Activated CD8-positive, alpha-beta T cell treated with anti-CD3 and anti-CD28 coated beads for 36 hours (primary cell): ENCODE data around the gene RASGRP4. TPM values are rescaled to one million over a fixed set of nuclear protein-coding genes. Genes with fewer than 3 reads are reported as not detected.

Source experiments
- ATAC-seq: fragments of 200-7000 bp; cut with Tn5 transposase; one replicate; pipeline ENCODE4 v1.10.0; 2021; ENCODE audit warnings: mild to moderate bottlenecking, moderate library complexity
- CTCF ChIA-PET: fragments of 350-600 bp; sonication (Branson Sonifier 250); formaldehyde crosslinking; loops from one replicate; lab custom pipeline; 2021; ENCODE audit warnings: antibody characterized with exemption; lab: Charles Lee
- POLR2A ChIA-PET: fragments of 350-600 bp; sonication (Branson Sonifier 250); formaldehyde crosslinking; loops from one replicate; lab custom pipeline; 2021; ENCODE audit warnings: antibody characterized with exemption; lab: Charles Lee
- DNase-seq: peaks from one replicate; pipeline ENCODE4 v3.0.0-alpha.2; 2020
- H3K27ac Mint-ChIP-seq: one replicate; pipeline ENCODE4 v1.8.0; 2021; ENCODE audit warnings: mild to moderate bottlenecking, mixed read lengths
- H3K27me3 Mint-ChIP-seq: one replicate; pipeline ENCODE4 v1.8.0; 2021; ENCODE audit warnings: mixed read lengths
- H3K36me3 Mint-ChIP-seq: one replicate; pipeline ENCODE4 v1.8.0; 2021; ENCODE audit warnings: low read depth, mixed read lengths
- H3K4me1 Mint-ChIP-seq: one replicate; pipeline ENCODE4 v1.8.0; 2021; ENCODE audit warnings: low read depth, mixed read lengths
- H3K4me3 Mint-ChIP-seq: one replicate; pipeline ENCODE4 v1.8.0; 2021; ENCODE audit warnings: mild to moderate bottlenecking, moderate library complexity, mixed read lengths
- H3K9me3 Mint-ChIP-seq: one replicate; pipeline ENCODE4 v1.8.0; 2021; ENCODE audit warnings: mixed read lengths
- CTCF ChIP-seq: fragments of 200-600 bp; IDR thresholded peaks from one replicate; pipeline ENCODE4 v1.8.0; 2022; ENCODE audit warnings: antibody characterized with exemption, mild to moderate bottlenecking
- intact Hi-C: fragments of 100-400 bp; cut with micrococcal nuclease; formaldehyde crosslinking; loops from one replicate; pipeline ENCODE4 v1.10.0; 2022
- total RNA-seq, 2 experiments: library from RNA; stranded (reverse); gene quantifications; one replicate each; pipeline ENCODE4 v1.2.3, GENCODE V29; 2021

RASGRP4 gene
- total RNA-seq, 2 experiments from 2014 or later: 1.4 to 1.8 TPM

- no peak for DNase-seq
- H3K36me3 Mint-ChIP-seq: no peaks in the 10 kb centered on the region
- H3K4me3 Mint-ChIP-seq: no peak overlapping the region
- no peaks in the 10 kb centered on the region for H3K4me1 Mint-ChIP-seq
- H3K27me3 Mint-ChIP-seq: peaks cover 8% of the 10 kb centered on the region
- CTCF ChIA-PET: no interaction called here
- no peak for ATAC-seq
- no peaks in the 10 kb centered on the region for H3K9me3 Mint-ChIP-seq
- POLR2A ChIA-PET: interaction anchor here (0.6 kb wide), 1 partner anchor 1056 kb away, joined by 3 read pairs; no protein-coding TSS in a partner anchor
- no peak overlapping the region for H3K27ac Mint-ChIP-seq
- intact Hi-C loops: no loop called here
- no peak for TF ChIP-seq CTCF
Observed at GRCh38 chr19:38469151-38469550, 43.1 kb upstream of the RASGRP4 start.

GRCh38 chr19:38467541-38468525, 41.8 kb upstream of the RASGRP4 start:
- POLR2A ChIA-PET: no interaction called here
- DNase-seq (no peak), ATAC-seq (no peak)
- TF ChIP-seq CTCF: no peak
- no peak overlapping the region for H3K4me3 Mint-ChIP-seq
- no peaks in the 10 kb centered on the region for H3K9me3 Mint-ChIP-seq
- H3K27me3 Mint-ChIP-seq: peaks cover 8% of the 10 kb centered on the region
- H3K27ac Mint-ChIP-seq: no peak overlapping the region
- CTCF ChIA-PET: interaction anchor here (1.5 kb wide), 1 partner anchor 233 kb away, joined by 3 read pairs; no protein-coding TSS in a partner anchor
- H3K4me1 Mint-ChIP-seq: no peaks in the 10 kb centered on the region
- intact Hi-C loops: no loop called here
- no peaks in the 10 kb centered on the region for H3K36me3 Mint-ChIP-seq

DNA sequence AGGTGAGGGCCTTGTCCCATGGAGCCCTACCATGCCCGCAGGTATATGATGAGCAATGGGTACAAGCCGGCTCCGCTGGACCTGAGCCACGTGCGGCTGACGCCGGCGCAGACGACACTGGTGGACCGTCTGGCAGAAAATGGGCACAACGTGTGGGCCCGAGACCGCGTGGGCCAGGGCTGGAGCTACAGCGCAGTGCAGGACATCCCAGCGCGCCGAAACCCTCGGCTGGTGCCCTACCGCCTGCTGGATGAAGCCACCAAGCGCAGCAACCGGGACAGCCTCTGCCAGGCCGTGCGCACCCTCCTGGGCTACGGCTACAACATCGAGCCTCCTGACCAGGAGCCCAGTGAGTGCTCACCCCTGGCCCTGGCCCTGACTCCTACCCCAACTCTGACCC, 40.0 kb upstream of the RASGRP4 start:
- H3K9me3 Mint-ChIP-seq: no peaks in the 10 kb centered on the region
- ChIA-PET POLR2A (no interaction called here), CTCF (no interaction called here)
- intact Hi-C loops: no loop called here
- H3K36me3 Mint-ChIP-seq: no peaks in the 10 kb centered on the region
- H3K4me3 Mint-ChIP-seq: no peak overlapping the region
- ATAC-seq (no peak), DNase-seq (no peak)
- H3K27me3 Mint-ChIP-seq: peaks cover 14% of the 10 kb centered on the region
- TF ChIP-seq CTCF: no peak
- H3K27ac Mint-ChIP-seq: no peak overlapping the region
- no peaks in the 10 kb centered on the region for H3K4me1 Mint-ChIP-seq

DNA sequence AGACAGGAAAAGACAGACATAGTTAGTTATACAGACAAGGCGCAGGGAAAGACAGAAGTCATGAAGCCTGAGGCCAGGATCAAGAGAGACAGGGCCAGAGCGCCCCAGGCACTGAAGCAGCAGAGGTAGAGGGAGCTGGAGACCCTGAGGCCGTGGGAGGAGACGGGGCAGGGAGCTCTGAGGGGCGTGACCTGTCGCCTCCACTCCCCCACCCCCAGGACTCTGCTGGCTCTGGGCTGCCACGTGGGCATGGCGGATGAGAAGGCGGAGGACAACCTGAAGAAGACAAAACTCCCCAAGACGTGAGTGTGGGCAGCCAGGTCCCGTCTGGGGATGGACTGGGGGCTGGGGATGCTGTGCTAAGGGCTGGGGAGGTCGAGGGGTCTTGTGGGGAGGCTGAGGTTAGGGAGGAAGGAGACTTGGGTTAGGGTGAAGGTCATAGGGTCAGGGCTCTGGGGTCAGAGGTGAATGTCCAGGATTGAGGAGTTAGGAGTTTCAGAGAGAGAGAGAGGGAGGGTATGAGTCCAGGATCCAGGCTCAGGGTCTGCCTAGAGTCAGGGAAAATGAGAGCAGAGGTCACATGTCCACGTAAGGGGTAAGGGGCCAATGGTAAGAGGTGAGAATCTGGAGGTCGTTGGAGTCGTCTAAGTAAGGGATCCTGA, 38.5 kb upstream of the RASGRP4 start:
- H3K27ac Mint-ChIP-seq: no peak overlapping the region
- no peak overlapping the region for H3K4me3 Mint-ChIP-seq
- H3K27me3 Mint-ChIP-seq: peaks cover 12% of the 10 kb centered on the region
- no peaks in the 10 kb centered on the region for H3K36me3 Mint-ChIP-seq
- intact Hi-C loops: no loop called here
- no peak for DNase-seq
- POLR2A ChIA-PET: no interaction called here
- CTCF ChIA-PET: no interaction called here
- H3K9me3 Mint-ChIP-seq: no peaks in the 10 kb centered on the region
- TF ChIP-seq CTCF: no peak
- H3K4me1 Mint-ChIP-seq: no peaks in the 10 kb centered on the region
- no peak for ATAC-seq

DNA sequence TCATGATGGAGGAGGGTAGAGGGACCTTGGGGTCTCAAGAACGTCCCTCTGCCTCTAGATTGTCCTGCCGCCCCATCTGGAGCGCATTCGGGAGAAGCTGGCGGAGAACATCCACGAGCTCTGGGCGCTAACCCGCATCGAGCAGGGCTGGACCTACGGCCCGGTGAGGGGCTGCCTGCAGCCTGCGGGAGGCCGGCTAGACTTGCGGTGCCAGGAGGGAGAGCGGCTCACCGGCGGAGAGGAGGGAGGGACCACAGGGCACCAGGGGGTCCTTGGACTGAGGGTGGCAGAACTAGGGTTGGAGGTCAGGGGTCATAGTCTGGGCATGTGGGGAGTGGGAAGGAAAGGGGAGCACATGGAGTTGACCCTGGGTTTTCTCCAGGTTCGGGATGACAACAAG, 37.3 kb upstream of the RASGRP4 start:
- peaks cover 9% of the 10 kb centered on the region for H3K27me3 Mint-ChIP-seq
- ChIA-PET POLR2A (no interaction called here), CTCF (no interaction called here)
- no peaks in the 10 kb centered on the region for H3K9me3 Mint-ChIP-seq
- no peak overlapping the region for H3K27ac Mint-ChIP-seq
- H3K36me3 Mint-ChIP-seq: no peaks in the 10 kb centered on the region
- H3K4me1 Mint-ChIP-seq: no peaks in the 10 kb centered on the region
- H3K4me3 Mint-ChIP-seq: no peak overlapping the region
- intact Hi-C loops: no loop called here
- no peak for DNase-seq
- no peak for ATAC-seq
- no peak for TF ChIP-seq CTCF
